ENCODE results near the gene ANO7.

ANO7 gene

GRCh38 chr2:241161646-241162281 lies 26.7 kb upstream of the ANO7 start:
- no peaks in the 10 kb centered on the region for H4K20me1 ChIP-seq (ENCODE audit: insufficient read depth, low read length)
- no peaks in the 10 kb centered on the region for H3K36me3 ChIP-seq (replicated peaks; ENCODE audit: insufficient read depth, low read length)
- H3K9me3 ChIP-seq (replicated peaks; ENCODE audit: insufficient read depth, low read length): no peaks in the 10 kb centered on the region
- H2AFZ ChIP-seq (ENCODE audit: low read length): no peak overlapping the region
- H3K79me2 ChIP-seq (ENCODE audit: low read length): no peaks in the 10 kb centered on the region
- no peak overlapping the region for H3K4me2 ChIP-seq (ENCODE audit: low read depth, low read length)
- H3K9ac ChIP-seq (ENCODE audit: low read length): no peak overlapping the region
- TF ChIP-seq CTCF (IDR thresholded peaks at IDR 0.05; ENCODE audit: low read length): no peak
- TF ChIP-seq EZH2 (optimal IDR thresholded peaks at IDR 0.05; ENCODE audit: low read depth, low read length): no peak
- no peak for TF ChIP-seq EZH2phosphoT487 (IDR thresholded peaks at IDR 0.05; ENCODE audit: low read length)
- H3K27ac ChIP-seq (ENCODE audit: low read length): no peak overlapping the region
- no peak overlapping the region for H3K4me3 ChIP-seq (ENCODE audit: low read length)
- H3K4me1 ChIP-seq (ENCODE audit: low read length): no peaks in the 10 kb centered on the region
- DNase-seq: no peak
- no peaks in the 10 kb centered on the region for H3F3A ChIP-seq (ENCODE audit: insufficient read depth, low read length)
- H3K27me3 ChIP-seq (replicated peaks; ENCODE audit: insufficient read depth, low read length): no peaks in the 10 kb centered on the region
- no peaks in the 10 kb centered on the region for H3K9me2 ChIP-seq (replicated peaks; ENCODE audit: insufficient read depth, low read length)

- Histone ChIP-seq H3K4me3 (ENCODE audit: low read length) (no peak overlapping the region), H3K79me2 (ENCODE audit: low read length) (no peaks in the 10 kb centered on the region), H3K9ac (ENCODE audit: low read length) (no peak overlapping the region), H3K9me2 (replicated peaks; ENCODE audit: insufficient read depth, low read length) (no peaks in the 10 kb centered on the region), H3K27ac (ENCODE audit: low read length) (no peak overlapping the region), H3K27me3 (replicated peaks; ENCODE audit: insufficient read depth, low read length) (no peaks in the 10 kb centered on the region), H2AFZ (ENCODE audit: low read length) (no peak overlapping the region), H3F3A (ENCODE audit: insufficient read depth, low read length) (no peaks in the 10 kb centered on the region), H3K9me3 (replicated peaks; ENCODE audit: insufficient read depth, low read length) (no peaks in the 10 kb centered on the region), H3K4me1 (ENCODE audit: low read length) (no peaks in the 10 kb centered on the region), H4K20me1 (ENCODE audit: insufficient read depth, low read length) (no peaks in the 10 kb centered on the region), H3K4me2 (ENCODE audit: low read depth, low read length) (no peak overlapping the region), H3K36me3 (replicated peaks; ENCODE audit: insufficient read depth, low read length) (no peaks in the 10 kb centered on the region)
- TF ChIP-seq CTCF (IDR thresholded peaks at IDR 0.05; ENCODE audit: low read length) (no peak), EZH2 (optimal IDR thresholded peaks at IDR 0.05; ENCODE audit: low read depth, low read length) (no peak), EZH2phosphoT487 (IDR thresholded peaks at IDR 0.05; ENCODE audit: low read length) (no peak)
- no peak for DNase-seq
Measured at GRCh38 chr2:241163601-241164118, 24.8 kb upstream of the ANO7 start.

- no peak for DNase-seq
- no peak overlapping the region for H3K4me3 ChIP-seq (ENCODE audit: low read length)
- H3K27me3 ChIP-seq (replicated peaks; ENCODE audit: insufficient read depth, low read length): no peaks in the 10 kb centered on the region
- no peak overlapping the region for H2AFZ ChIP-seq (ENCODE audit: low read length)
- no peak overlapping the region for H3K4me2 ChIP-seq (ENCODE audit: low read depth, low read length)
- H3F3A ChIP-seq (ENCODE audit: insufficient read depth, low read length): no peaks in the 10 kb centered on the region
- no peaks in the 10 kb centered on the region for H4K20me1 ChIP-seq (ENCODE audit: insufficient read depth, low read length)
- TF ChIP-seq CTCF (IDR thresholded peaks at IDR 0.05; ENCODE audit: low read length) (no peak), EZH2phosphoT487 (IDR thresholded peaks at IDR 0.05; ENCODE audit: low read length) (no peak), EZH2 (optimal IDR thresholded peaks at IDR 0.05; ENCODE audit: low read depth, low read length) (no peak)
- H3K9ac ChIP-seq (ENCODE audit: low read length): no peak overlapping the region
- H3K79me2 ChIP-seq (ENCODE audit: low read length): no peaks in the 10 kb centered on the region
- no peaks in the 10 kb centered on the region for H3K36me3 ChIP-seq (replicated peaks; ENCODE audit: insufficient read depth, low read length)
- no peaks in the 10 kb centered on the region for H3K4me1 ChIP-seq (ENCODE audit: low read length)
- no peaks in the 10 kb centered on the region for H3K9me3 ChIP-seq (replicated peaks; ENCODE audit: insufficient read depth, low read length)
- H3K9me2 ChIP-seq (replicated peaks; ENCODE audit: insufficient read depth, low read length): no peaks in the 10 kb centered on the region
- H3K27ac ChIP-seq (ENCODE audit: low read length): no peak overlapping the region
Measured at GRCh38 chr2:241168366-241168765, 20.1 kb upstream of the ANO7 start.

Data from MM.1S (cell line).